A673 (cell line): Measurements from ENCODE around the gene TJAP1. TPM values are rescaled to one million over a fixed set of nuclear protein-coding genes. Genes with fewer than 3 reads are reported as not detected.

Source experiments
- BruUV-seq: library from RNA; stranded (reverse); fragments of 400-500 nt; replicated peaks from 2 replicates; lab custom pipeline; 2021; lab: Mats Ljungman, UMichigan
- CTCF ChIA-PET: fragments of 300-600 bp; sonication (Branson Sonifier 250); formaldehyde crosslinking; loops from one replicate; lab custom pipeline; 2022; ENCODE audit warnings: antibody characterized with exemption; lab: Charles Lee
- POLR2A ChIA-PET: fragments of 300-600 bp; sonication (Branson Sonifier 250); formaldehyde crosslinking; loops from one replicate; lab custom pipeline; 2022; ENCODE audit warnings: antibody characterized with exemption; ENCODE audit not compliant: low non-redundant PET; lab: Charles Lee
- DNase-seq: peaks from one replicate; pipeline ENCODE4 v3.0.0-alpha.2; 2015; ENCODE audit warnings: low spot score
- H3K27ac ChIP-seq: fragments of 200-600 bp; sonication (generic); 2 replicates; pipeline ENCODE4 v1.5.1; 2016; ENCODE audit warnings: mixed run types, low read depth, mild to moderate bottlenecking, mixed read lengths, antibody characterized with exemption, low read length; ENCODE audit not compliant: poor library complexity, severe bottlenecking
- H3K27me3 ChIP-seq: fragments of 200-600 bp; sonication (generic); replicated peaks from 2 replicates; pipeline ENCODE4 v1.6.1; 2017; ENCODE audit warnings: mixed run types, low read depth, mild to moderate bottlenecking, mixed read lengths, antibody characterized with exemption, low read length; ENCODE audit not compliant: insufficient read depth, poor library complexity
- H3K36me3 ChIP-seq: fragments of 200-600 bp; sonication (generic); 2 replicates; pipeline ENCODE4 v1.6.1; 2016; ENCODE audit warnings: mixed run types, mild to moderate bottlenecking, mixed read lengths, antibody characterized with exemption, low read length; ENCODE audit not compliant: insufficient read depth, poor library complexity, severe bottlenecking
- H3K4me1 ChIP-seq: fragments of 200-600 bp; sonication (generic); 2 replicates; pipeline ENCODE4 v1.6.1; 2017; ENCODE audit warnings: mixed run types, mild to moderate bottlenecking, mixed read lengths, antibody characterized with exemption, low read length; ENCODE audit not compliant: insufficient read depth, poor library complexity, severe bottlenecking
- H3K4me3 ChIP-seq: fragments of 200-600 bp; sonication (generic); 2 replicates; pipeline ENCODE4 v1.5.1; 2016; ENCODE audit warnings: low read depth, mixed run types, mild to moderate bottlenecking, mixed read lengths, low read length; ENCODE audit not compliant: poor library complexity, severe bottlenecking
- H3K9me3 ChIP-seq: fragments of 200-600 bp; sonication (generic); 2 replicates; pipeline ENCODE4 v1.6.1; 2016; ENCODE audit warnings: mixed run types, low read depth, mild to moderate bottlenecking, mixed read lengths, antibody characterized with exemption, low read length; ENCODE audit not compliant: poor library complexity, severe bottlenecking
- EZH2 ChIP-seq: fragments of 200-600 bp; sonication (generic); IDR thresholded peaks from 2 replicates; pipeline ENCODE4 v1.6.1; 2017; ENCODE audit warnings: borderline replicate concordance, low read depth, mild to moderate bottlenecking, mixed read lengths, antibody characterized with exemption, low read length; ENCODE audit not compliant: poor library complexity, severe bottlenecking
- intact Hi-C: fragments of 100-400 bp; cut with micrococcal nuclease; formaldehyde crosslinking; loops from one replicate; pipeline ENCODE4 v1.10.0; 2022; ENCODE audit not compliant: unreplicated experiment
- total RNA-seq: library from RNA; stranded (reverse); gene quantifications from 2 replicates; pipeline ENCODE4 v1.2.3, GENCODE V29; 2021
- TF ChIP-seq, protein P1 (sequence below): fragments of 300-800, 200-600 bp; sonication (generic); conservative IDR thresholded peaks from 2 replicates; pipeline ENCODE4 v1.5.1; 2017; ENCODE audit warnings: low read depth, mild to moderate bottlenecking, antibody characterized with exemption, low read length, moderate library complexity, mixed read lengths

TJAP1 gene
- total RNA-seq, 1 experiment from 2014 or later = 46.0 TPM

GRCh38 chr6:43500921-43501320 is 23.6 kb downstream of the TJAP1 start:
- no peak for DNase-seq
- H3K27me3 ChIP-seq = no peaks in the 10 kb centered on the region
- H3K27ac ChIP-seq = no peak overlapping the region
- H3K4me1 ChIP-seq = peaks cover 2% of the 10 kb centered on the region
- H3K4me3 ChIP-seq = no peak overlapping the region
- intact Hi-C loops = loop anchor here (10.0 kb wide), 1 partner anchor 236 kb away; no protein-coding TSS in a partner anchor
- CTCF ChIA-PET = interaction anchor here (0.6 kb wide), 1 partner anchor 222 kb away, joined by 6 read pairs; no protein-coding TSS in a partner anchor
- POLR2A ChIA-PET = no interaction called here
- TF ChIP-seq EZH2 = no peak
- TF ChIP-seq, protein P1, sequence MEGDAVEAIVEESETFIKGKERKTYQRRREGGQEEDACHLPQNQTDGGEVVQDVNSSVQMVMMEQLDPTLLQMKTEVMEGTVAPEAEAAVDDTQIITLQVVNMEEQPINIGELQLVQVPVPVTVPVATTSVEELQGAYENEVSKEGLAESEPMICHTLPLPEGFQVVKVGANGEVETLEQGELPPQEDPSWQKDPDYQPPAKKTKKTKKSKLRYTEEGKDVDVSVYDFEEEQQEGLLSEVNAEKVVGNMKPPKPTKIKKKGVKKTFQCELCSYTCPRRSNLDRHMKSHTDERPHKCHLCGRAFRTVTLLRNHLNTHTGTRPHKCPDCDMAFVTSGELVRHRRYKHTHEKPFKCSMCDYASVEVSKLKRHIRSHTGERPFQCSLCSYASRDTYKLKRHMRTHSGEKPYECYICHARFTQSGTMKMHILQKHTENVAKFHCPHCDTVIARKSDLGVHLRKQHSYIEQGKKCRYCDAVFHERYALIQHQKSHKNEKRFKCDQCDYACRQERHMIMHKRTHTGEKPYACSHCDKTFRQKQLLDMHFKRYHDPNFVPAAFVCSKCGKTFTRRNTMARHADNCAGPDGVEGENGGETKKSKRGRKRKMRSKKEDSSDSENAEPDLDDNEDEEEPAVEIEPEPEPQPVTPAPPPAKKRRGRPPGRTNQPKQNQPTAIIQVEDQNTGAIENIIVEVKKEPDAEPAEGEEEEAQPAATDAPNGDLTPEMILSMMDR = no peak
- H3K9me3 ChIP-seq = no peaks in the 10 kb centered on the region
- peaks cover 50% of the 10 kb centered on the region for H3K36me3 ChIP-seq
- BruUV-seq = no TSS peak

GRCh38 chr6:43502666-43503065 is 25.3 kb downstream of the TJAP1 start:
- intact Hi-C loops = loop anchor here (10.0 kb wide), 1 partner anchor 238 kb away; no protein-coding TSS in a partner anchor
- H3K36me3 ChIP-seq = peaks cover 50% of the 10 kb centered on the region
- no TSS peak for BruUV-seq
- H3K27ac ChIP-seq = no peak overlapping the region
- ChIA-PET CTCF (no interaction called here), POLR2A (no interaction called here)
- no peak overlapping the region for H3K4me3 ChIP-seq
- H3K27me3 ChIP-seq = no peaks in the 10 kb centered on the region
- DNase-seq = no peak
- H3K4me1 ChIP-seq = no peaks in the 10 kb centered on the region
- TF ChIP-seq, protein P1 = no peak
- no peak for TF ChIP-seq EZH2
- no peaks in the 10 kb centered on the region for H3K9me3 ChIP-seq

GRCh38 chr6:43503443-43503842 is 26.1 kb downstream of the TJAP1 start:
- ChIA-PET CTCF (interaction anchor here (0.6 kb wide), 1 partner anchor 47 kb away, joined by 4 read pairs; no protein-coding TSS in a partner anchor), POLR2A (no interaction called here)
- no peaks in the 10 kb centered on the region for H3K4me1 ChIP-seq
- H3K9me3 ChIP-seq = no peaks in the 10 kb centered on the region
- intact Hi-C loops = loop anchor here (10.0 kb wide), 1 partner anchor 239 kb away; no protein-coding TSS in a partner anchor
- H3K27ac ChIP-seq = no peak overlapping the region
- BruUV-seq = no TSS peak
- no peak for DNase-seq
- H3K36me3 ChIP-seq = peaks cover 48% of the 10 kb centered on the region
- H3K27me3 ChIP-seq = no peaks in the 10 kb centered on the region
- TF ChIP-seq, protein P1 = no peak
- no peak for TF ChIP-seq EZH2
- no peak overlapping the region for H3K4me3 ChIP-seq
